Chondrocyte (in vitro differentiated cells): ENCODE results near the gene ETV7. TPM values are rescaled to one million over a fixed set of nuclear protein-coding genes. Genes with fewer than 3 reads are reported as not detected.

Experiments
- DNase-seq: peaks from one replicate; pipeline ENCODE4 v3.0.0; 2021; ENCODE audit warnings: mixed read lengths, low spot score
- H3K27ac Mint-ChIP-seq: one replicate; pipeline ENCODE4 v1.8.0; 2021; ENCODE audit warnings: mild to moderate bottlenecking, moderate library complexity, mixed read lengths; ENCODE audit not compliant: unreplicated experiment
- H3K27me3 Mint-ChIP-seq: 2 replicates; pipeline ENCODE4 v1.8.0; 2021; ENCODE audit warnings: low read depth, mixed read lengths
- H3K36me3 Mint-ChIP-seq: 2 replicates; pipeline ENCODE4 v1.8.0; 2021; ENCODE audit warnings: low read depth, mixed read lengths
- H3K4me1 Mint-ChIP-seq: 2 replicates; pipeline ENCODE4 v1.8.0; 2021; ENCODE audit warnings: low read depth, mild to moderate bottlenecking, mixed read lengths
- H3K4me3 Mint-ChIP-seq: one replicate; pipeline ENCODE4 v1.8.0; 2021; ENCODE audit warnings: mild to moderate bottlenecking, moderate library complexity, mixed read lengths; ENCODE audit not compliant: unreplicated experiment
- H3K9me3 Mint-ChIP-seq: 2 replicates; pipeline ENCODE4 v1.8.0; 2021; ENCODE audit warnings: low read depth, mixed read lengths
- total RNA-seq: library from RNA; stranded (reverse); gene quantifications from 3 replicates; pipeline ENCODE4 v1.2.1, GENCODE V29; 2021
- TF ChIP-seq, protein P1 (sequence below): fragments of 200-600 bp; sonication (generic); IDR thresholded peaks from 2 replicates; pipeline ENCODE4 v1.5.0; 2021; ENCODE audit warnings: antibody characterized with exemption, mild to moderate bottlenecking, moderate library complexity

The ETV7 gene
- total RNA-seq, 1 donor from 2014 or later, result not detected

DNA sequence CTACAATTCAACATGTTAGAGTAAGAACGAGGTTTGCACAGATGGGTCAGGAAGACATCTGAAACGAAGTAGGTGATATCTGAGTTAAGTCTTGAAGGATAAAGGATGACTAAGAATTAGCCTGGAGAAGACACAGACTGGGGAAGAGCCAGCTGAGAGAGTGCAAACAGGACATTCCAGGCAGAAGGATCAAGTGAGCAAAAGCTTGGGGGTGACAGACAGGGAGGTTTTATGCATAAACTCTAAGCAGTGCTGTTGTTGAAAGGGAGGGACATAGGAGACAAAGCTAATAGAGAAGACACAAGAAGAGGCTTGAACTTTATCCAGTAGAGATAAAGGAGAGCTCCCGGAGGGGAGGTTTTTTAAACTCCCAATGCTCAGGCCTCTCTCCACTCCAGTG is 15.0 kb upstream of the ETV7 start:
- no peaks in the 10 kb centered on the region for H3K4me1 Mint-ChIP-seq
- H3K9me3 Mint-ChIP-seq, result peaks cover 6% of the 10 kb centered on the region
- no peak for DNase-seq
- H3K27me3 Mint-ChIP-seq, result no peaks in the 10 kb centered on the region
- H3K36me3 Mint-ChIP-seq, result peaks cover 5% of the 10 kb centered on the region
- no peak overlapping the region for H3K4me3 Mint-ChIP-seq
- H3K27ac Mint-ChIP-seq, result no peak overlapping the region
- TF ChIP-seq, protein P1, sequence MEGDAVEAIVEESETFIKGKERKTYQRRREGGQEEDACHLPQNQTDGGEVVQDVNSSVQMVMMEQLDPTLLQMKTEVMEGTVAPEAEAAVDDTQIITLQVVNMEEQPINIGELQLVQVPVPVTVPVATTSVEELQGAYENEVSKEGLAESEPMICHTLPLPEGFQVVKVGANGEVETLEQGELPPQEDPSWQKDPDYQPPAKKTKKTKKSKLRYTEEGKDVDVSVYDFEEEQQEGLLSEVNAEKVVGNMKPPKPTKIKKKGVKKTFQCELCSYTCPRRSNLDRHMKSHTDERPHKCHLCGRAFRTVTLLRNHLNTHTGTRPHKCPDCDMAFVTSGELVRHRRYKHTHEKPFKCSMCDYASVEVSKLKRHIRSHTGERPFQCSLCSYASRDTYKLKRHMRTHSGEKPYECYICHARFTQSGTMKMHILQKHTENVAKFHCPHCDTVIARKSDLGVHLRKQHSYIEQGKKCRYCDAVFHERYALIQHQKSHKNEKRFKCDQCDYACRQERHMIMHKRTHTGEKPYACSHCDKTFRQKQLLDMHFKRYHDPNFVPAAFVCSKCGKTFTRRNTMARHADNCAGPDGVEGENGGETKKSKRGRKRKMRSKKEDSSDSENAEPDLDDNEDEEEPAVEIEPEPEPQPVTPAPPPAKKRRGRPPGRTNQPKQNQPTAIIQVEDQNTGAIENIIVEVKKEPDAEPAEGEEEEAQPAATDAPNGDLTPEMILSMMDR, result no peak

DNA sequence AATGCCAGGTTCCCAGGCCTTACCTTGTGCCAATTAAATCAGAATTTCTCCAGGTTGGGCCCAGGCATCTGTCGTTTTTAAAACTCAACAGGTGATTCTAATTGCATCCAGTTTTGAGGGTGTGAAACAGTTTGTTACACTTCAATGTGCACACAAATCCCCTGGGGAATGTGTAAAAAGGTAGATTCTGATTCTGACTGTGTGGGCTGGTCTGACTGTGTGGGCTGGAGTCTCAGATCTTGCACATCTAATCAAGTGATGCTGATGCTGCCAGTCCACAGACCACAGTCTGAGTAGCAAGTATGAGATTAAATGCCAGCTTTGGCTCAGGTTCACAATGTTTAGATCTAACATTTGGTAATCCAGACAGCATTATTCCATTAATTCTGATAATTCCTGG is 12.5 kb upstream of the ETV7 start:
- Mint-ChIP-seq H3K4me3 (no peak overlapping the region), H3K9me3 (peaks cover 6% of the 10 kb centered on the region), H3K27ac (no peak overlapping the region), H3K4me1 (no peaks in the 10 kb centered on the region), H3K36me3 (peaks cover 5% of the 10 kb centered on the region), H3K27me3 (no peaks in the 10 kb centered on the region)
- TF ChIP-seq, protein P1, result no peak
- no peak for DNase-seq

DNA sequence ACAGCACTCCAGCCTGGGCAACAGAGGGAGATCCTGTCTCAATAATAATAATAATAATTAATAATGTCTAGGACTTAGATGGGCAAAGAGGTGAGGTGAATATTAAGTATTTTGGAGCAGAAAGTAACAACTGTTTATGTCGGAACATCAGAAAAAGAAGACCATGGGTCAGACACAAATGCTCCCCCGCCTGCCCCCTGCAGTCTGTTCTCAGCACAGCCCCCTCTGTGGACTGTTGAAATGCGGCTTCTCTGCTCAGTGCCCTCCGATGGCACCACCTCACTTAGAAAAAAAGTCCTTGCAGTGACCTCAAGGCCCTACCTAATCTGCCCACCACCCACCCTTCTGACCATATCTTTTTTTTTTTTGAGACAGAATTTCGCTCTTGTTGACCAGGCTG is 5.2 kb upstream of the ETV7 start:
- Mint-ChIP-seq H3K9me3 (no peaks in the 10 kb centered on the region), H3K4me1 (no peaks in the 10 kb centered on the region), H3K4me3 (no peak overlapping the region), H3K27me3 (peaks cover 26% of the 10 kb centered on the region), H3K27ac (no peak overlapping the region), H3K36me3 (peaks cover 2% of the 10 kb centered on the region)
- no peak for DNase-seq
- TF ChIP-seq, protein P1, result peak; percentile 7

DNA sequence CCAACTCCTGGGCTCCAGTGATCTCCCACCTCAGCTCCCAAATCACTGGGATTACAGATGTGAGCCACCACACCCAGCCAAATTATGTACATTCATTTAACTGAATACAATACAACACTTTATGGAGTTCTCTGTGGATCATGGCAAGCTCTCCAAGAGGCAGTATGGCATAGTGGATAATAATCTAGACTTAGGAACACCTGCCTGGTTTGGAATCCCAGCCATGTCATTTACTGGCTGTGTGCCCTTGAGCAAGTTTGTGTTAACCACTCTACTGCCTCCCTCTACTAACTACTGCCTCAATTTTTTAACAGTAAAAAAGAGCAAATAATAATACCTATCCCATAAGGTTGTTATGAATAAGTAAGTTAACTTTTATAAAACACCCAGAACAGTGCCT is 1.9 kb upstream of the ETV7 start:
- H3K36me3 Mint-ChIP-seq, result peaks cover 2% of the 10 kb centered on the region
- H3K9me3 Mint-ChIP-seq, result no peaks in the 10 kb centered on the region
- TF ChIP-seq, protein P1, result no peak
- H3K4me1 Mint-ChIP-seq, result peaks cover 14% of the 10 kb centered on the region
- H3K4me3 Mint-ChIP-seq, result no peak overlapping the region
- peaks cover 30% of the 10 kb centered on the region for H3K27me3 Mint-ChIP-seq
- H3K27ac Mint-ChIP-seq, result no peak overlapping the region
- no peak for DNase-seq

DNA sequence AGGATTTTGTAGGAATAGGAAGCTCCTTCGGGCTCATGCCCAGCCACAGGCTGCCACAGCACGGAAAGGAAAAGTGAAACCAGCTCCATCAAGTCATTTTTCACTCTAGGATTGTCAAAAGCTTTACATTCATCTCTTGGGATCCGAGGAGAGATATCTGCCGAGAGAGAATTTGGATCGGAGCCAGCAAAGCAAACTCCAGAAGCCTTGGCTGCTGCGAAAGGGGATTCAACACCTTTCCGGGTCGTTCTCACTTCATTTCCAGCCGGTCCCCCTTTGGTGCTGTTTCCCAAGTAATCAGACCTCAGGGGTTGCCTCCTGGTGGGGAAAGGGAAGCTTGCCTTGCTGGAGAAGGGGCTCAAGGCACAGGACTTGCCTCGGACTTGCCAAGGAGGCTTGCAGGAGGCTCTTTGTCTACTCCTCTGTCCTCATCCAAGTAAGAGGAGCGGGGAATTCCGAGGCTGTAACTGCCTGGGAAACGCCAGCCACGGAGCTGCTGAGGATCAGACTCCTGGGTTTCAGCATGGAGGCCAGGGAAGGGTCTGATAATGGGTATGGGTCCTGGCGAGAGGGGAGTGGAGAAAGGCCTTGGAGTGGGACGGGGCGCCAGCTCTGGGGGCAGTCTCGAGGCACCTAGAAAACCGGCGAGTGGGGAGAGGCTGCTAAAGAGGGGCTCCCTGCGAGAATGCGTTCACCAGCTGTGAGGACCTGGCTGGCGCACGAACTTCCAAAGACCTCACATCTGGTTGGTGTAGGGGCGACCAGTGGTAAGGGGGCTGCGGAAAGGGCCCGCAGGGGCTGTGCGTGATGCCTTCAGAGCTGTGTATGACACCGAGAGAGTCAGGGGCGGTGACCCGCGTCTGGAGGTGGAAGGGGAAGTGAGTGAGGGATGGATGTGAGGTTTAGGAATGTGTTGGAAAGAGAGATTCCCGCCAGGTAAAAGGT is 702 bp downstream of the ETV7 start:
- H3K4me3 Mint-ChIP-seq, result peak overlapping the region; percentile 86
- peak overlapping the region; percentile 49 for H3K27ac Mint-ChIP-seq
- H3K36me3 Mint-ChIP-seq, result no peaks in the 10 kb centered on the region
- TF ChIP-seq, protein P1, result peak; percentile 62
- no peak for DNase-seq
- H3K4me1 Mint-ChIP-seq, result peaks cover 17% of the 10 kb centered on the region
- H3K27me3 Mint-ChIP-seq, result peaks cover 21% of the 10 kb centered on the region
- H3K9me3 Mint-ChIP-seq, result no peaks in the 10 kb centered on the region
